Measurements from ENCODE around the gene ZNF691.
"Not testable (repeated sequence)": the region's sequence is repeated elsewhere in the genome, so short reads cannot be mapped to it uniquely, and the experiment has no call there.

ZNF691 gene

DNA sequence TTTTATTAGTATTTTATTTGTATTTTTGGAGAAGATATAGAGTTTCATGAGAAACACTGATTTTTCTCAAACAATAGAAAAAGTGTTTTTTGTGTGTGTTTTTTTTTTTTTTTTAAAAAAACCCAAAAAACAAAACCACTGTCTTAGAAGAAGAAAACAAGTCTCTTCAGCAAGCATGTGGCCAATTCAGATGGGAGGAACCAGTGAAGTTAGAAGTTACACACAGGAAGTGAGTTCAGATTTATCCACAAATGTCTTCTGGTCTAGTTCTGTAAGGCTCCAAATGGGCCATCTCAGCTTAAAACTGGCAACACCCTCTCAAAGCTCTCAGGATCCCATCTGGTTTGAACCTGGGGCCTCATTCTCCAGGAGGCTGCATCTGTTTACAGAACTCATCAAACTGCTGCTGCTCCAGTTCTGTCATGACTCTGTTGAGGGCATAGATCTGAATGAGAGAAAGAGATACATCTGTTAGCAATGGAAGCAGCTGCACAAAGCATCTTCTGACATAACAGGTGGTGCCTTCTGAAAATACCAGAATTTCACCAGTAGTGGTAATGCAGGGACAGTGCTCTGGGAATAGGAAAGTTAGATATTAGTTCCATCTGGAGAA is 39.3 kb upstream of the ZNF691 start:
- Histone ChIP-seq H2AFZ (ENCODE audit: low read depth, low read length, severe bottlenecking) (no peak overlapping the region), H3K27ac (ENCODE audit: low read depth, low read length) (no peak overlapping the region), H4K20me1 (ENCODE audit: low read depth, low read length) (no peaks in the 10 kb centered on the region), H3F3A (ENCODE audit: insufficient read depth) (no peaks in the 10 kb centered on the region), H3K9me2 (replicated peaks; ENCODE audit: insufficient read depth, low read length) (no peaks in the 10 kb centered on the region), H3K4me2 (ENCODE audit: low read depth, low read length, poor library complexity, severe bottlenecking) (no peak overlapping the region), H3K79me2 (ENCODE audit: insufficient read depth, low read length) (no peaks in the 10 kb centered on the region), H3K36me3 (ENCODE audit: low read length) (no peaks in the 10 kb centered on the region), H3K4me3 (ENCODE audit: insufficient read depth, low read length, poor library complexity, severe bottlenecking) (no peak overlapping the region), H3K27me3 (ENCODE audit: low read length) (no peaks in the 10 kb centered on the region), H3K9ac (ENCODE audit: low read length) (no peak overlapping the region), H3K9me3 (ENCODE audit: insufficient read depth, low read length) (no peaks in the 10 kb centered on the region)
- TF ChIP-seq CTCF (IDR thresholded peaks at IDR 0.05; ENCODE audit: insufficient read depth, low read length, poor library complexity, severe bottlenecking): no peak
- no peak for TF ChIP-seq EZH2phosphoT487 (conservative IDR thresholded peaks at IDR 0.05; ENCODE audit: low read length)

- H3K27me3 ChIP-seq (ENCODE audit: low read length); H3K79me2 ChIP-seq (ENCODE audit: insufficient read depth, low read length); H3F3A ChIP-seq (ENCODE audit: insufficient read depth); H3K9me3 ChIP-seq (ENCODE audit: insufficient read depth, low read length); H2AFZ ChIP-seq (ENCODE audit: low read depth, low read length, severe bottlenecking); H3K27ac ChIP-seq (ENCODE audit: low read depth, low read length); H3K9ac ChIP-seq (ENCODE audit: low read length); H3K36me3 ChIP-seq (ENCODE audit: low read length); H3K4me3 ChIP-seq (ENCODE audit: insufficient read depth, low read length, poor library complexity, severe bottlenecking); H3K9me2 ChIP-seq (replicated peaks; ENCODE audit: insufficient read depth, low read length); H3K4me2 ChIP-seq (ENCODE audit: low read depth, low read length, poor library complexity, severe bottlenecking); H4K20me1 ChIP-seq (ENCODE audit: low read depth, low read length): not testable (repeated sequence)
Measured at GRCh38 chr1:42814815-42815214, 31.6 kb upstream of the ZNF691 start.

DNA sequence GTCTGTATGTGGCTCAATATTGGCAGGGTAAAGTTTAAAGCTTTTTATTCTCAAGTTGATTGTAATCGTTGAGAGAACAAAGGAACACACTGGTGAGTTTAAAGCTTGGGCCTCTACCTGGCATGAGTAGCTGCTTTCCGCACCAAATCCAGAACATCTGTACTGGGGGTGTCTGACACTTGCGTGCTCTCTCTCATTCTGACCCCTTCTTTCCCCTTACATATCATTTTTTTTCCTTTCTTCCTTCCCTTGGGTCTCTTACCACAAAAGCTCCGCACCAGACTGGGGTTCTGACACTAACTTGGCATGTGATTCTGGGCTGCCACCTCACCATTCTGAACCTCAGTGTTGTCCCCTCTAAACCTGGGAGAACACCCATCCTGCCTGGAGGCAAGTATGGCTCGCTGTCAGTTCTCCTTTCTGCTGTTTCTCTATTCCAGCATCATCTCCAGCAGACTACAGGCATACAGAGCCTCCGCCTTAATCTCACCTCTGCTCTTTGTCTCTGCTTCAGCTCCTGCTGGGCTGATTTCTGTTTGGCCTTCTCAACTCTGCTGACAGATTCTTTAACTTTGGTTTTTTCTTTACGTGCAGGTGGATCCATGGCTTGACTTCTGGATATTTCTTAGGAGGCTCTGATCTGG is 30.4 kb upstream of the ZNF691 start:
- H3K9ac ChIP-seq (ENCODE audit: low read length): peak overlapping the region; percentile 71
- H3K79me2 ChIP-seq (ENCODE audit: insufficient read depth, low read length): no peaks in the 10 kb centered on the region
- H3K4me2 ChIP-seq (ENCODE audit: low read depth, low read length, poor library complexity, severe bottlenecking): peak overlapping the region; percentile 91
- H3K27ac ChIP-seq (ENCODE audit: low read depth, low read length): peak overlapping the region; percentile 24; the same call in 1 of the 2 replicates
- no peaks in the 10 kb centered on the region for H3K9me2 ChIP-seq (replicated peaks; ENCODE audit: insufficient read depth, low read length)
- no peaks in the 10 kb centered on the region for H3F3A ChIP-seq (ENCODE audit: insufficient read depth)
- H3K4me3 ChIP-seq (ENCODE audit: insufficient read depth, low read length, poor library complexity, severe bottlenecking): peak overlapping the region; percentile 70
- H3K9me3 ChIP-seq (ENCODE audit: insufficient read depth, low read length): no peaks in the 10 kb centered on the region
- TF ChIP-seq EZH2phosphoT487 (conservative IDR thresholded peaks at IDR 0.05; ENCODE audit: low read length) (no peak), CTCF (IDR thresholded peaks at IDR 0.05; ENCODE audit: insufficient read depth, low read length, poor library complexity, severe bottlenecking) (no peak)
- peak overlapping the region; percentile 64 for H2AFZ ChIP-seq (ENCODE audit: low read depth, low read length, severe bottlenecking)
- H3K27me3 ChIP-seq (ENCODE audit: low read length): no peaks in the 10 kb centered on the region
- no peaks in the 10 kb centered on the region for H3K36me3 ChIP-seq (ENCODE audit: low read length)
- no peaks in the 10 kb centered on the region for H4K20me1 ChIP-seq (ENCODE audit: low read depth, low read length)
